AG04450 (cell line): ENCODE measurements around the gene IL22. TPM values are rescaled to one million over a fixed set of nuclear protein-coding genes. Genes with fewer than 3 reads are reported as not detected.

Experiments used
- CTCF ChIA-PET: fragments of 300-600, 350-600 bp; formaldehyde crosslinking; extraction: SDS; loops from one replicate; lab custom pipeline; 2022; ENCODE audit warnings: antibody characterized with exemption, inconsistent platforms; lab: Charles Lee
- POLR2A ChIA-PET: fragments of 350-600 bp; formaldehyde crosslinking; extraction: SDS; loops from one replicate; lab custom pipeline; 2021; ENCODE audit warnings: antibody characterized with exemption, inconsistent platforms; lab: Yijun Ruan, JAX
- DNase-seq: peaks from one replicate; pipeline ENCODE4 v3.0.0-alpha.2; 2011; ENCODE audit warnings: low read depth, low spot score
- H3K27ac ChIP-seq: one replicate; pipeline ENCODE4 v1.5.1; 2012; ENCODE audit warnings: low read depth, low read length, control low read depth
- H3K27me3 ChIP-seq: one replicate; pipeline ENCODE4 v1.6.0; 2012; ENCODE audit warnings: low read length; ENCODE audit not compliant: control insufficient read depth, insufficient read depth
- H3K4me3 ChIP-seq: 2 replicates; pipeline ENCODE4 v1.5.1; 2011; ENCODE audit warnings: mild to moderate bottlenecking, low read depth, low read length, control low read depth
- H3K9me3 ChIP-seq: 2 replicates; pipeline ENCODE4 v1.5.1; 2012; ENCODE audit warnings: low read length; ENCODE audit not compliant: control insufficient read depth, insufficient read depth
- polyA plus RNA-seq: library from polyadenylated mRNA; depleted of rRNA; stranded (reverse); fragments of >200 nt; gene quantifications from 2 replicates; pipeline ENCODE4 v1.2.3, GENCODE V29; 2011
- TF ChIP-seq, protein P1 (sequence below): IDR thresholded peaks from 2 replicates; pipeline ENCODE4 v1.5.1; 2011; ENCODE audit warnings: low read depth, low read length, control low read depth, inconsistent platforms

Gene IL22
- polyA plus RNA-seq, 1 experiment: not detected

DNA sequence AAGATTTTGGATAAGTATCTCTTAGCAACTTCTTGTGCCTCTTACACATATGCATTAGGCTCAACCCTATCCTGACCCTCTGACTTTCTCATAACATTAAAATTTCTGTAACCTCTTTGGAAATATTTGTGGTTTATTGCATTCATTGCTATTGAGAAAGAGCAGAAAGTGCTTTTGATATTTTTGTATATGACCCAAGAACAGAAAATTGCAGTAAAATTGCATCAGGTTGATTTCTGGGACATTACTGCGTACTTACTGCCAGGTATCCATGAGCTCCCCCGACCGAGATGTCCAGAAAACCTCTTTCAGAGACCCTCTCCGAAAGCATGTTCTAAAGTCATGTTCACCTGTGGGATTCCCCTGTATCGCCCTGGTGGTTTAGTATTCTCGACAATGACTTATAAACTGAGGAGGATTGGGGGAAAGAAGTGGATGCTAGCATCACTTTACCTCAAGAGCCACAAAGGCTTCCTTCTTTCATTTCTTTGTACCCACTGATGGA is 14.5 kb upstream of the IL22 start:
- DNase-seq: peak; percentile 54
- POLR2A ChIA-PET: no interaction called here
- CTCF ChIA-PET: no interaction called here
- Histone ChIP-seq H3K9me3 (no peaks in the 10 kb centered on the region), H3K27me3 (no peaks in the 10 kb centered on the region), H3K4me3 (no peak overlapping the region), H3K27ac (peak overlapping the region; percentile 69)
- TF ChIP-seq, protein P1, sequence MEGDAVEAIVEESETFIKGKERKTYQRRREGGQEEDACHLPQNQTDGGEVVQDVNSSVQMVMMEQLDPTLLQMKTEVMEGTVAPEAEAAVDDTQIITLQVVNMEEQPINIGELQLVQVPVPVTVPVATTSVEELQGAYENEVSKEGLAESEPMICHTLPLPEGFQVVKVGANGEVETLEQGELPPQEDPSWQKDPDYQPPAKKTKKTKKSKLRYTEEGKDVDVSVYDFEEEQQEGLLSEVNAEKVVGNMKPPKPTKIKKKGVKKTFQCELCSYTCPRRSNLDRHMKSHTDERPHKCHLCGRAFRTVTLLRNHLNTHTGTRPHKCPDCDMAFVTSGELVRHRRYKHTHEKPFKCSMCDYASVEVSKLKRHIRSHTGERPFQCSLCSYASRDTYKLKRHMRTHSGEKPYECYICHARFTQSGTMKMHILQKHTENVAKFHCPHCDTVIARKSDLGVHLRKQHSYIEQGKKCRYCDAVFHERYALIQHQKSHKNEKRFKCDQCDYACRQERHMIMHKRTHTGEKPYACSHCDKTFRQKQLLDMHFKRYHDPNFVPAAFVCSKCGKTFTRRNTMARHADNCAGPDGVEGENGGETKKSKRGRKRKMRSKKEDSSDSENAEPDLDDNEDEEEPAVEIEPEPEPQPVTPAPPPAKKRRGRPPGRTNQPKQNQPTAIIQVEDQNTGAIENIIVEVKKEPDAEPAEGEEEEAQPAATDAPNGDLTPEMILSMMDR: no peak

DNA sequence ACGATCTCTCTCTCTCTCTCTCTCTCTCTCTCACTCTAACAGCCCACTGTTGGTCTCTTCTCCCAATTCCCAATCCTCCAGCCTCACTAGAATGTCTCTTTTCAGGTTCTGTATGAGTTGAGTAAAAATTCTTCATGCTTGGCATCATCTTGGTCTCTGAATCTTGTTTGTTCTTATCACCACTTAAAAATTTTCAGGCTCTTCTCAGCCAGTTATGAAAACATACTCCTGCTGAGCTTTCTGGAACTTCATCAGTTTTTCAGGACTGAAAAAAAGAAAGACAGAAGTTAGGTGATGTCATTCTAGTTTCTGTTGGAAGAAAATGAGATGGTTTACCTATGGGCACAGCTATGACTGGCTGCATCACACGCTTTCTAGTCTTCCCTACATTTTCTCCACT is 11.5 kb upstream of the IL22 start:
- H3K27me3 ChIP-seq: no peaks in the 10 kb centered on the region
- DNase-seq: no peak
- ChIA-PET CTCF (interaction anchor here (0.7 to 1.7 kb wide), 2 partner anchors 41 to 82 kb away, joined by 3 to 5 read pairs; no protein-coding TSS in a partner anchor), POLR2A (no interaction called here)
- peak overlapping the region; percentile 32 for H3K27ac ChIP-seq
- no peaks in the 10 kb centered on the region for H3K9me3 ChIP-seq
- no peak overlapping the region for H3K4me3 ChIP-seq
- TF ChIP-seq, protein P1: no peak

DNA sequence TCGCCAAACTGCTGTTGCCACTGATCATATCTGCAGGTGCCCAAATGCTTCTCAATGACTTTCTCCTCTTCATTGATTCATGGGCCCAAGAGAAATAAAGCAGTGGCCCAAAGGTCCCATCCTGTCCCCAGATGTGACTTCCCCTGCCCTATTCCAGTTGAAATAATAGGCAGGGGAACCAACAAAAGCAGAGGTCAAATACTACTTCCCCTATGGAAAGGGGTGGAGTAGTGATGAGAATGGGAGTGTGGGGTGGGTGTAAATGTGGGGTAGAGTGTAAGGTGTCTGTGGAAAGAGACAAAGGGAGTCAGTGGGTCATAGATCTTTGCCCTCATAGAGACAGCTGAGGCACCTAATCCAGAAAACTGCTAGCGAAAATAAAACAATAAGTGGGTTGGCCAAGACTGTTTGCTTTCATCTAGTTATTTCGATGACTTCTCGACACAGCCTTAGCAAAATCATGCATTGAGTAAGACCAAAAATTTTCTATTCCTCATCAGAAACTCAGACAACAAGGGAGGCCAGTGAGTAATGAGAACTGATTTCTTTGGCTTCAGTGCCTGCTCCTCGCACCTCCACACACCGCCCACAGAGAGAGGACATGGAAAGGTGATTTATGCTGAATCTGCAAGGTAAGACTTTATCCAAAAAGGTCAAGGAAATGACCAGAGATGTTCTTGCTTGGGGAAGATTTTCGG is 10.9 kb upstream of the IL22 start:
- no peak for DNase-seq
- POLR2A ChIA-PET: no interaction called here
- Histone ChIP-seq H3K27me3 (no peaks in the 10 kb centered on the region), H3K4me3 (no peak overlapping the region), H3K9me3 (no peaks in the 10 kb centered on the region), H3K27ac (peak overlapping the region; percentile 31)
- TF ChIP-seq, protein P1: no peak
- CTCF ChIA-PET: interaction anchor here (1.7 kb wide), 1 partner anchor 41 kb away, joined by 5 read pairs; no protein-coding TSS in a partner anchor

DNA sequence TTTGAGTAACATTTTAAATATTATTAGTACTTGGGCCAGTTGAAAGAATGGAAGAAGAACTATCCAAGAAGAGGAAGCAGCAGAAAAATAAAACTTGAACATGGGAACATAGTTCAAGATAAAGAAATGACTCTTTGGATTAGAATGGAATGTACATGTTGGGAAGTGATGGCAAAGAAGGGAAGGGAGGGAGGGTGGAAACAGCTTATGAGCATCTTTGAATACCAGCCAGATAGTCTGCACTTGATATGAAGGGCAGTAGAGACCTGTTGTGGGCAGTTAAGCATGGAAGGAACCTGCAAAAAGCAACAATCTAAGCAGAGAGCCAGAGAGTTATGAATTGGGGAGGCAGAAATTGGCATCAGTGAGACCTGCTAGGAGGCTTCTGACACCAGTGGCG is 10.0 kb upstream of the IL22 start:
- Histone ChIP-seq H3K27ac (no peak overlapping the region), H3K9me3 (no peaks in the 10 kb centered on the region), H3K4me3 (no peak overlapping the region), H3K27me3 (no peaks in the 10 kb centered on the region)
- CTCF ChIA-PET: no interaction called here
- POLR2A ChIA-PET: no interaction called here
- no peak for DNase-seq
- TF ChIP-seq, protein P1: no peak

DNA sequence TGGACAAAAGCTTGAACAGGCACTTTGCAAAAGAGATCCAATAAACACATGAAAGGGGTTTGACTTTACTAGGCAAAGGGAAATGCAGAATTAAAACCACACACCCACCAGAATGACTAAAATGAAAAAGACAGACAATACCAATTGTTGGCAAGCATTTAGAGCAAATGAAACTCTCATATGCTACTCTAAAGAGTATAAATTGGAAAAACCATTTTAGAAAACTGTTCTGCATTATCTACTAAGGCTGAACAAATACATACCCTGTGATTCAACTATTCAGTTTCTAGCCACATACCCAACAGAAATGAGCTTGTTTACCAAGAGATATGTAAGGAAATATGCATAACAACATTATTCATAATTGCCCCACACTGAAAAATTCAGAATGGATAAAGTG is 8.5 kb upstream of the IL22 start:
- Histone ChIP-seq H3K9me3 (no peaks in the 10 kb centered on the region), H3K27me3 (no peaks in the 10 kb centered on the region), H3K4me3 (no peak overlapping the region), H3K27ac (no peak overlapping the region)
- TF ChIP-seq, protein P1: no peak
- POLR2A ChIA-PET: no interaction called here
- CTCF ChIA-PET: no interaction called here
- DNase-seq: no peak
